HG02938 (cell line): ENCODE data around the gene CCNI.
"Not testable (repeated sequence)": the region's sequence is repeated elsewhere in the genome, so short reads cannot be mapped to it uniquely, and the experiment has no call there.

Source experiments
- ATAC-seq: cut with Tn5 transposase; IDR thresholded peaks from one replicate; pipeline ENCODE4 v1.9.1; 2021; ENCODE audit warnings: mild to moderate bottlenecking, moderate library complexity; ENCODE audit not compliant: unreplicated experiment

CCNI gene

GRCh38 chr4:77082886-77083608 lies 7.3 kb upstream of the CCNI start:
- ATAC-seq = no peak

- ATAC-seq = not testable (repeated sequence)
Measured at GRCh38 chr4:77080806-77081205, 5.0 kb upstream of the CCNI start.

- no peak for ATAC-seq
Measured at GRCh38 chr4:77079281-77079680, 3.5 kb upstream of the CCNI start.

- no peak for ATAC-seq
Measured at GRCh38 chr4:77078401-77078800, 2.6 kb upstream of the CCNI start.

GRCh38 chr4:77076889-77077635 lies 1.3 kb upstream of the CCNI start:
- no peak for ATAC-seq

- peak; percentile 48 for ATAC-seq
Measured at GRCh38 chr4:77074981-77075855, 571 bp downstream of the CCNI start.

- no peak for ATAC-seq
Measured at GRCh38 chr4:77074381-77074831, 1.4 kb downstream of the CCNI start.

- no peak for ATAC-seq
Measured at GRCh38 chr4:77073981-77074380, 1.8 kb downstream of the CCNI start.

- ATAC-seq = no peak
Measured at GRCh38 chr4:77073106-77073809, 2.5 kb downstream of the CCNI start.

- no peak for ATAC-seq
Measured at GRCh38 chr4:77072195-77072753, 3.5 kb downstream of the CCNI start.

GRCh38 chr4:77069514-77069913 lies 6.3 kb downstream of the CCNI start:
- ATAC-seq = not testable (repeated sequence)

GRCh38 chr4:77065382-77065781 lies 10.4 kb downstream of the CCNI start:
- ATAC-seq = no peak

GRCh38 chr4:77062856-77063255 lies 12.9 kb downstream of the CCNI start:
- no peak for ATAC-seq

- ATAC-seq = no peak
Measured at GRCh38 chr4:77052352-77052751, 23.4 kb downstream of the CCNI start.

GRCh38 chr4:77050962-77051361 lies 24.8 kb downstream of the CCNI start:
- no peak for ATAC-seq

- ATAC-seq = no peak
Measured at GRCh38 chr4:77047037-77047436, 28.8 kb downstream of the CCNI start.

- ATAC-seq = no peak
Measured at GRCh38 chr4:77045490-77045889, 30.3 kb downstream of the CCNI start.

GRCh38 chr4:77044461-77045150 lies 31.2 kb downstream of the CCNI start:
- ATAC-seq = no peak

GRCh38 chr4:77043507-77044136 lies 32.2 kb downstream of the CCNI start:
- no peak for ATAC-seq
